ENCODE results near the gene MAOB.

The MAOB gene

DNA sequence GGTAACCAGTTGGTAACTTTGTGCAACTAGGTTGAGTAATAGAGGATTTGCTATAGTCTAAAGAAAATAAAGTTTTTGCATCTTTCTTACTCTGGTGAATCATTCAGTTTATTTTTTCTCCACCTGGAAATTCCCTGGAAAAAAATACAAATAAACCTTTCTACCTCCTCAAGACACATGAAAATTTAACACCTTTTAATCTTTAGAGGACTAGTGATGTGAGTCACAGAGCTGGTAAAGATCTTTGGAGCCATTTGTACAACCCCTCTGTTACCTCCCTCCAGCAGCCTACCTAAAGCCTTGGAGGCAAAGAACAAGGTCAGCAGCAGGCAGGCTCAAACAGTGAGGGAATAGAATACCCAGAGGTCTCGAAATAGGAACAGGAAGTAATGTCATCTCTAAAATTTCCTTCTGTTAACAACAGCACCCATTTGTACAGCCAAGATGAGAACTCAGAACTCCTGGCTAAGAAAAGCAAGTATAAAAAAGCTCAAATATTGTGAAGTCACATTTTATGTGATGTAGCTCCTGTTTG lies 10.2 kb upstream of the MAOB start:
- TF ChIP-seq, protein P1, sequence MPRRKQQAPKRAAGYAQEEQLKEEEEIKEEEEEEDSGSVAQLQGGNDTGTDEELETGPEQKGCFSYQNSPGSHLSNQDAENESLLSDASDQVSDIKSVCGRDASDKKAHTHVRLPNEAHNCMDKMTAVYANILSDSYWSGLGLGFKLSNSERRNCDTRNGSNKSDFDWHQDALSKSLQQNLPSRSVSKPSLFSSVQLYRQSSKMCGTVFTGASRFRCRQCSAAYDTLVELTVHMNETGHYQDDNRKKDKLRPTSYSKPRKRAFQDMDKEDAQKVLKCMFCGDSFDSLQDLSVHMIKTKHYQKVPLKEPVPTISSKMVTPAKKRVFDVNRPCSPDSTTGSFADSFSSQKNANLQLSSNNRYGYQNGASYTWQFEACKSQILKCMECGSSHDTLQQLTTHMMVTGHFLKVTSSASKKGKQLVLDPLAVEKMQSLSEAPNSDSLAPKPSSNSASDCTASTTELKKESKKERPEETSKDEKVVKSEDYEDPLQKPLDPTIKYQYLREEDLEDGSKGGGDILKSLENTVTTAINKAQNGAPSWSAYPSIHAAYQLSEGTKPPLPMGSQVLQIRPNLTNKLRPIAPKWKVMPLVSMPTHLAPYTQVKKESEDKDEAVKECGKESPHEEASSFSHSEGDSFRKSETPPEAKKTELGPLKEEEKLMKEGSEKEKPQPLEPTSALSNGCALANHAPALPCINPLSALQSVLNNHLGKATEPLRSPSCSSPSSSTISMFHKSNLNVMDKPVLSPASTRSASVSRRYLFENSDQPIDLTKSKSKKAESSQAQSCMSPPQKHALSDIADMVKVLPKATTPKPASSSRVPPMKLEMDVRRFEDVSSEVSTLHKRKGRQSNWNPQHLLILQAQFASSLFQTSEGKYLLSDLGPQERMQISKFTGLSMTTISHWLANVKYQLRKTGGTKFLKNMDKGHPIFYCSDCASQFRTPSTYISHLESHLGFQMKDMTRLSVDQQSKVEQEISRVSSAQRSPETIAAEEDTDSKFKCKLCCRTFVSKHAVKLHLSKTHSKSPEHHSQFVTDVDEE (CRISPR knock-in tag; IDR thresholded peaks at IDR 0.05): no peak
- TF ChIP-seq PPARA (CRISPR knock-in tag; IDR thresholded peaks at IDR 0.05; ENCODE audit: borderline replicate concordance): no peak
- TF ChIP-seq OSR1 (CRISPR knock-in tag; IDR thresholded peaks at IDR 0.05): no peak
- TF ChIP-seq, protein P2, sequence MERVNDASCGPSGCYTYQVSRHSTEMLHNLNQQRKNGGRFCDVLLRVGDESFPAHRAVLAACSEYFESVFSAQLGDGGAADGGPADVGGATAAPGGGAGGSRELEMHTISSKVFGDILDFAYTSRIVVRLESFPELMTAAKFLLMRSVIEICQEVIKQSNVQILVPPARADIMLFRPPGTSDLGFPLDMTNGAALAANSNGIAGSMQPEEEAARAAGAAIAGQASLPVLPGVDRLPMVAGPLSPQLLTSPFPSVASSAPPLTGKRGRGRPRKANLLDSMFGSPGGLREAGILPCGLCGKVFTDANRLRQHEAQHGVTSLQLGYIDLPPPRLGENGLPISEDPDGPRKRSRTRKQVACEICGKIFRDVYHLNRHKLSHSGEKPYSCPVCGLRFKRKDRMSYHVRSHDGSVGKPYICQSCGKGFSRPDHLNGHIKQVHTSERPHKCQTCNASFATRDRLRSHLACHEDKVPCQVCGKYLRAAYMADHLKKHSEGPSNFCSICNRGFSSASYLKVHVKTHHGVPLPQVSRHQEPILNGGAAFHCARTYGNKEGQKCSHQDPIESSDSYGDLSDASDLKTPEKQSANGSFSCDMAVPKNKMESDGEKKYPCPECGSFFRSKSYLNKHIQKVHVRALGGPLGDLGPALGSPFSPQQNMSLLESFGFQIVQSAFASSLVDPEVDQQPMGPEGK (CRISPR knock-in tag; IDR thresholded peaks at IDR 0.05; ENCODE audit: borderline replicate concordance): no peak
- TF ChIP-seq ZNF70 (CRISPR knock-in tag; IDR thresholded peaks at IDR 0.05): no peak
- TF ChIP-seq BACH2 (CRISPR knock-in tag; IDR thresholded peaks at IDR 0.05; ENCODE audit: borderline replicate concordance): no peak
- TF ChIP-seq RARB (CRISPR knock-in tag; IDR thresholded peaks at IDR 0.05): no peak
- no peak for TF ChIP-seq ZFP3 (CRISPR knock-in tag; IDR thresholded peaks at IDR 0.05)
- TF ChIP-seq, protein P3, sequence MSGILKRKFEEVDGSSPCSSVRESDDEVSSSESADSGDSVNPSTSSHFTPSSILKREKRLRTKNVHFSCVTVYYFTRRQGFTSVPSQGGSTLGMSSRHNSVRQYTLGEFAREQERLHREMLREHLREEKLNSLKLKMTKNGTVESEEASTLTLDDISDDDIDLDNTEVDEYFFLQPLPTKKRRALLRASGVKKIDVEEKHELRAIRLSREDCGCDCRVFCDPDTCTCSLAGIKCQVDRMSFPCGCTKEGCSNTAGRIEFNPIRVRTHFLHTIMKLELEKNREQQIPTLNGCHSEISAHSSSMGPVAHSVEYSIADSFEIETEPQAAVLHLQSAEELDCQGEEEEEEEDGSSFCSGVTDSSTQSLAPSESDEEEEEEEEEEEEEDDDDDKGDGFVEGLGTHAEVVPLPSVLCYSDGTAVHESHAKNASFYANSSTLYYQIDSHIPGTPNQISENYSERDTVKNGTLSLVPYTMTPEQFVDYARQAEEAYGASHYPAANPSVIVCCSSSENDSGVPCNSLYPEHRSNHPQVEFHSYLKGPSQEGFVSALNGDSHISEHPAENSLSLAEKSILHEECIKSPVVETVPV (CRISPR knock-in tag; IDR thresholded peaks at IDR 0.05): no peak
- TF ChIP-seq ZFP30 (CRISPR knock-in tag; IDR thresholded peaks at IDR 0.05): no peak
- no peak for TF ChIP-seq ZC3H10 (CRISPR knock-in tag; IDR thresholded peaks at IDR 0.05)
- no peak for TF ChIP-seq ZNF8 (CRISPR knock-in tag; IDR thresholded peaks at IDR 0.05)
- no peak for TF ChIP-seq TOX (CRISPR knock-in tag; IDR thresholded peaks at IDR 0.05; ENCODE audit: borderline replicate concordance)
- TF ChIP-seq ISL1 (CRISPR knock-in tag; IDR thresholded peaks at IDR 0.05): no peak
- no peak for TF ChIP-seq SNAI2 (CRISPR knock-in tag; IDR thresholded peaks at IDR 0.05)
- TF ChIP-seq CSDC2 (CRISPR knock-in tag; IDR thresholded peaks at IDR 0.05): no peak
- ATAC-seq: no peak

DNA sequence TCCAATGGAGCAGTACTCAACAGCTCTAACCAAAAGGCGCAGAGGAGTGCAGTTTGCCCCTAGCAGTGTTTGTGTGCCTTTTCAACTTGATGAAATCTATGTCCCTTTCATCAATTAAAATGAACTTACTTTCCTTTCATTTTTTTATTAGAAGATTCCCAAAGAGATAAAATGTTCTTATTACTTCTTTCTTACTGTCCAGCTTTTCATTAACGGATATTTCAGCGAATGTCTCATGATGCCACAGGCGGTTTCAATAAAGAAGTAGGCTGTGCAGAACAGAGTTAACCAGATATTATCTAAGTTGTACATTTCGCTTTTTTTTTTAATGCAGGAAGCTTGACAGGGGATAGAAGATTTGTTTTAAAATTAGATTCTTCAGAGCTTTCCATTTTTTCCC lies 3.4 kb upstream of the MAOB start:
- TF ChIP-seq RARB (CRISPR knock-in tag; IDR thresholded peaks at IDR 0.05): no peak
- peak; percentile 55; the same call in 1 of the 2 replicates for TF ChIP-seq TCF4 (CRISPR knock-in tag; IDR thresholded peaks at IDR 0.05; ENCODE audit: borderline replicate concordance)
- ATAC-seq: no peak

DNA sequence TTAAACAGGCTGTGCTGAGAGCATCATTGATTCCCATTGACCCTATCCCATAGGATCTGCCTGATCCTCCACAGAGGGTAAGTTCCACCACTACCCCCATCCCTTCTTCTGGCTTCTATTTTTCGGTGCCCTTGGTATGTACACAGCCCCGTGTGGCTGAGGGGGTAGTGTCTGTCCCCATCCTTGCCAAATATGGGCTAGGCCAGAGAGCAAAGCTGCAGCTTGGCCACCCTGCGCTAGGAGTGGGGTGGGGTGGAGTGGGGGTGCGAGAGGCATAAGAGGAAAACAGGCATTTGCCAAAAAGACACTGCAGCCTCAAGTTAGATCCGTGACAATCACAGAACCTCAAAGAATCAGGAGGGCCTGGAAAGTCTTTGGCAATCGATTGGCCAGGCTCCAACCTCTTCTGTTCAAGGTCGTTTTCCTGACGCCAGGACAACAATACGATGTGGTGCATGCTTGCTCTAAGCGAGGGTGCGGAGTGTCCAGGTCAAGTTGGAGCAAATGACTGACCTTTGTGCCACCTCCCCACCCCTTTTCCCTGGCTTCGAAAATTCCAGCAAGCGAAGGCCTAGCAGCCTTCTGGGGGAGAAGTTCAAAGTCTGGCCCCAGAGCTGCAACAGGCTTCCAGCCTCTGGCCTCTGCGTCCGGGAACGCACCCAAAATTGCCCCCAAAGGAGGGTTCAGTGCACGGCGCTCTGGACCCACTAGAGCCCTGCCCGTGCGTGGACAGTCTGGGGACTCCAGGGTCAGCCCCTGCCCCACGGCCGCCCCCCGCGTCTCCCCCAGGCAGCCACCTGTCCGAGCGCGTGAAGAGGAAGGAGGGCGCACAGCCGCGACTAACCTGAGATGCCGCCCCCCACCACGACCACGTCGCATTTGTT lies 598 bp downstream of the MAOB start:
- no peak for ATAC-seq
- TF ChIP-seq, protein P2 (CRISPR knock-in tag; IDR thresholded peaks at IDR 0.05; ENCODE audit: borderline replicate concordance): no peak
- no peak for TF ChIP-seq CSDC2 (CRISPR knock-in tag; IDR thresholded peaks at IDR 0.05)
- no peak for TF ChIP-seq SNAI2 (CRISPR knock-in tag; IDR thresholded peaks at IDR 0.05)
- no peak for TF ChIP-seq ARNTL (CRISPR knock-in tag; IDR thresholded peaks at IDR 0.05; ENCODE audit: borderline replicate concordance, low read depth)
- TF ChIP-seq OSR1 (CRISPR knock-in tag; IDR thresholded peaks at IDR 0.05): no peak
- TF ChIP-seq PPARA (CRISPR knock-in tag; IDR thresholded peaks at IDR 0.05; ENCODE audit: borderline replicate concordance): no peak
- no peak for TF ChIP-seq ZNF565 (CRISPR knock-in tag; conservative IDR thresholded peaks at IDR 0.05; ENCODE audit: low read depth)
- TF ChIP-seq, protein P4, sequence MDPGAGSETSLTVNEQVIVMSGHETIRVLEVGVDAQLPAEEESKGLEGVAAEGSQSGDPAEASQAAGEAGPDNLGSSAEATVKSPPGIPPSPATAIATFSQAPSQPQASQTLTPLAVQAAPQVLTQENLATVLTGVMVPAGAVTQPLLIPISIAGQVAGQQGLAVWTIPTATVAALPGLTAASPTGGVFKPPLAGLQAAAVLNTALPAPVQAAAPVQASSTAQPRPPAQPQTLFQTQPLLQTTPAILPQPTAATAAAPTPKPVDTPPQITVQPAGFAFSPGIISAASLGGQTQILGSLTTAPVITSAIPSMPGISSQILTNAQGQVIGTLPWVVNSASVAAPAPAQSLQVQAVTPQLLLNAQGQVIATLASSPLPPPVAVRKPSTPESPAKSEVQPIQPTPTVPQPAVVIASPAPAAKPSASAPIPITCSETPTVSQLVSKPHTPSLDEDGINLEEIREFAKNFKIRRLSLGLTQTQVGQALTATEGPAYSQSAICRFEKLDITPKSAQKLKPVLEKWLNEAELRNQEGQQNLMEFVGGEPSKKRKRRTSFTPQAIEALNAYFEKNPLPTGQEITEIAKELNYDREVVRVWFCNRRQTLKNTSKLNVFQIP (CRISPR knock-in tag; IDR thresholded peaks at IDR 0.05; ENCODE audit: borderline replicate concordance, low read depth): no peak
